RWPE2 (cell line): ENCODE measurements around the gene TMEM95.

Experiments used
- ATAC-seq: fragments of 200-7000 bp; cut with Tn5 transposase; 3 replicates; pipeline ENCODE4 v1.9.1; 2021; ENCODE audit warnings: low read depth
- DNase-seq: peaks from one replicate; pipeline ENCODE4 v3.0.0-alpha.2; 2020; ENCODE audit warnings: low spot score
- H3K27ac ChIP-seq: fragments of 450-650 bp; 2 replicates; pipeline ENCODE4 v1.5.1; 2017; ENCODE audit warnings: mild to moderate bottlenecking; ENCODE audit not compliant: poor library complexity, severe bottlenecking
- H3K27me3 ChIP-seq: fragments of 250-450 bp; sonication (Bioruptor Pico); 2 replicates; pipeline ENCODE4 v1.5.1; 2021; ENCODE audit warnings: mild to moderate bottlenecking, moderate library complexity; ENCODE audit not compliant: insufficient read depth, poor library complexity, severe bottlenecking
- H3K36me3 ChIP-seq: fragments of 250-450 bp; sonication (Bioruptor Pico); 2 replicates; pipeline ENCODE4 v1.5.1; 2020; ENCODE audit warnings: low read depth, mild to moderate bottlenecking, moderate library complexity
- H3K4me1 ChIP-seq: fragments of 250-450 bp; sonication (Bioruptor Pico); 2 replicates; pipeline ENCODE4 v1.5.1; 2021; ENCODE audit warnings: mild to moderate bottlenecking, moderate library complexity; ENCODE audit not compliant: insufficient read depth, poor library complexity, severe bottlenecking
- H3K4me3 ChIP-seq: fragments of 250-450 bp; sonication (Bioruptor Pico); 2 replicates; pipeline ENCODE4 v1.5.1; 2021; ENCODE audit warnings: mild to moderate bottlenecking, moderate library complexity; ENCODE audit not compliant: severe bottlenecking
- H3K9me3 ChIP-seq: fragments of 250-450 bp; sonication (Bioruptor Pico); 2 replicates; pipeline ENCODE4 v1.5.1; 2021; ENCODE audit warnings: mild to moderate bottlenecking, moderate library complexity; ENCODE audit not compliant: severe bottlenecking
- CTCF ChIP-seq: fragments of 450-650 bp; IDR thresholded peaks from one replicate; pipeline ENCODE4 v1.5.1; 2017; ENCODE audit warnings: mild to moderate bottlenecking, moderate library complexity; ENCODE audit not compliant: poor library complexity, severe bottlenecking

TMEM95 gene

GRCh38 chr17:7352503-7352889, 2.5 kb upstream of the TMEM95 start:
- Histone ChIP-seq H3K4me3 (peak overlapping the region; percentile 81), H3K4me1 (peaks cover 19% of the 10 kb centered on the region), H3K27ac (peak overlapping the region; percentile 99), H3K9me3 (no peaks in the 10 kb centered on the region), H3K27me3 (no peaks in the 10 kb centered on the region), H3K36me3 (no peaks in the 10 kb centered on the region)
- DNase-seq (no peak), ATAC-seq (no peak)
- TF ChIP-seq CTCF: peak; percentile 39

DNA sequence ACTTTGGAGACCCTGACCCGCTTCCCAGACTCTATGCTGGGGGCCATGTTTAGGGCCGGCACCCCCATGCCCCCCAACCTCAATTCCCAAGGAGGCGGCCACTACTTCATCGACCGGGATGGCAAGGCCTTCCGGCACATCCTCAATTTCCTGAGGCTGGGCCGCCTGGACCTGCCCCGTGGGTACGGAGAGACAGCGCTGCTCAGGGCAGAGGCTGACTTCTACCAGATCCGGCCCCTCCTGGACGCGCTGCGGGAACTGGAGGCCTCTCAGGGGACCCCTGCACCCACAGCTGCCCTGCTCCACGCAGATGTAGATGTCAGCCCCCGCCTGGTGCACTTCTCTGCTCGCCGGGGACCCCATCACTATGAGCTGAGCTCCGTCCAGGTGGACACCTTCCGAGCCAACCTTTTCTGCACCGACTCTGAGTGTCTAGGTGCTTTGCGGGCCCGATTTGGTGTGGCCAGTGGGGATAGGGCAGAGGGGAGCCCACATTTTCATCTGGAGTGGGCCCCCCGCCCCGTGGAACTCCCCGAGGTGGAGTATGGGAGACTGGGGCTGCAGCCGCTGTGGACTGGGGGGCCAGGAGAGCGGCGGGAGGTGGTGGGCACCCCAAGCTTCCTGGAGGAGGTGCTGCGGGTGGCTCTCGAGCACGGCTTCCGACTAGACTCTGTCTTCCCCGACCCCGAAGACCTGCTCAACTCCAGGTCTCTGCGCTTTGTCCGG, 1.9 kb upstream of the TMEM95 start:
- Histone ChIP-seq H3K4me3 (peak overlapping the region; percentile 81), H3K27me3 (no peaks in the 10 kb centered on the region), H3K36me3 (no peaks in the 10 kb centered on the region), H3K9me3 (no peaks in the 10 kb centered on the region), H3K27ac (peak overlapping the region; percentile 99), H3K4me1 (peaks cover 19% of the 10 kb centered on the region)
- no peak for TF ChIP-seq CTCF
- ATAC-seq (no peak), DNase-seq (no peak)

- H3K36me3 ChIP-seq: no peaks in the 10 kb centered on the region
- peaks cover 19% of the 10 kb centered on the region for H3K4me1 ChIP-seq
- peak overlapping the region; percentile 81 for H3K4me3 ChIP-seq
- ATAC-seq: peak; percentile 56
- H3K27me3 ChIP-seq: no peaks in the 10 kb centered on the region
- no peaks in the 10 kb centered on the region for H3K9me3 ChIP-seq
- peak; percentile 96 for DNase-seq
- peak overlapping the region; percentile 99 for H3K27ac ChIP-seq
- TF ChIP-seq CTCF: no peak
Measured at GRCh38 chr17:7354262-7354843, 603 bp upstream of the TMEM95 start.

- H3K27me3 ChIP-seq: no peaks in the 10 kb centered on the region
- ATAC-seq: no peak
- H3K4me1 ChIP-seq: peaks cover 15% of the 10 kb centered on the region
- H3K4me3 ChIP-seq: no peak overlapping the region
- DNase-seq: no peak
- no peaks in the 10 kb centered on the region for H3K9me3 ChIP-seq
- no peaks in the 10 kb centered on the region for H3K36me3 ChIP-seq
- H3K27ac ChIP-seq: peak overlapping the region; percentile 99
- TF ChIP-seq CTCF: no peak
Measured at GRCh38 chr17:7355573-7355972, 617 bp downstream of the TMEM95 start.

GRCh38 chr17:7356072-7356549, 1.2 kb downstream of the TMEM95 start:
- peak; percentile 81 for TF ChIP-seq CTCF
- H3K36me3 ChIP-seq: no peaks in the 10 kb centered on the region
- no peak overlapping the region for H3K27ac ChIP-seq
- ATAC-seq: peak; percentile 9; the same call in 1 of the 3 replicates
- H3K27me3 ChIP-seq: no peaks in the 10 kb centered on the region
- H3K4me3 ChIP-seq: no peak overlapping the region
- peaks cover 15% of the 10 kb centered on the region for H3K4me1 ChIP-seq
- DNase-seq: no peak
- no peaks in the 10 kb centered on the region for H3K9me3 ChIP-seq
